DMS114 treated with DMSO at 0.1 percent for 48 hours (cell line): ENCODE results near the gene FAM13A.

Source experiments
- DNase-seq: peaks from one replicate; lab custom pipeline; 2025; ENCODE audit not compliant: unreplicated experiment; lab: John Stamatoyannopoulos, UW

FAM13A gene

GRCh38 chr4:88792821-88793220, 264.2 kb downstream of the FAM13A start:
- no peak for DNase-seq

DNA sequence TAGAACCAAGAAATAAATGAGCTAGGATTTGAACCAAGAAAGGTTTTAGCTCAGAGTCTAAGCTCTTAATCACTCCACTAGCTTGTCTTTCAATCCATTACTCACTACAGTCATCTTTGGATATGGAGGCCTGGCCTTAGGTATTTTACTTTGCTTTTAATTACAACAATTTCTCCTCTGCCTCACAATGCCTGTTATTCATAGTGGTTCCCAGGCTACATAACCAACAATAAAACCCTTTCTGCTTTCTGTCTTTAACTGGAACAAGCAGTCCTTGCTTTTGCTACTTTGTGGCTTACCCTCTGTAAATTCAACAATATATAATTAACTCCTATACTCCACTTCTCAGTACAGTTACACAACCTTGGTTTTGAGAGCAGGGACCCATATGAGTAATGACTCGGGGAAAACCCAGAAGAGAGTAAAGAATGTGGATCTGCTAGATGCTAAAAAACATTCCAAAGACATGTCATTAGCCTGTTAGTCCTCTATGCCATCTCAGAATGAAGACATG, 264.7 kb downstream of the FAM13A start:
- no peak for DNase-seq

DNA sequence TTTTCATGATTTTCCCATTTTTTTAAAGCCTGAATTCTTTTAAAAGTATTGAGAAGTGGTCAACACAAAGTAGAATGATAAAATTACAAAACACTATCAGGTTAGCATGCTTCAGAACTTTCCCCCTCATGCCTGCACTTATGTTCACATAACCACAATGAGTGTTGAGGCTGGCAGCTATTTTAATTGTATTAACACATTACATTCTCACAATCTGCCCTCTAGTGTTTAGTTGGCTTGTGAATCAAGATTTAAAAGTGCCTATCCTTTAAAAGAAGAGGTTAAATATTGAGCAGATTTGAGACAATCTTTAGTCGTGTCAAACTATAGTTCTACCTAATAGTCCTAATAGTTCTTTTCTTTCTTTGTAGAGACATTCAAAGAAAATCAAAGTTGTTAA, 265.7 kb downstream of the FAM13A start:
- DNase-seq = peak; percentile 2

DNA sequence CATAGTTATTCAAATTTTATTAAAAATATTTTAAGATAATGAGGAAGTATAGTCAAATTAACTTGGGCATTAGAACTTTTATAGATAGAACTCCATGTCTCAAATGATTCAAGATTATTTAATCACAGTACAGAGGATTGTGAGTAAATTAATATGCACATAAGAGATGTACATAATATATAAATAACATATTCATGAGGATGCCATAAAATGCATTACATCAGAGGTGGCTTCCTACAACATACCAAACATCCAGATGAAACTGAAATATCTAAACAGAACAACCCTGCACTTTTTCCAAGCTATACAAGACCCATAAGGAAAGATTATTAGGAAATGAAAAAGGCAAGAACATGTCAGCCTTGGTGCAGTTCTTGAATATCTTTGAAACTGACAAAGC, 268.1 kb downstream of the FAM13A start:
- no peak for DNase-seq

GRCh38 chr4:88788424-88788823, 268.6 kb downstream of the FAM13A start:
- DNase-seq = no peak

DNA sequence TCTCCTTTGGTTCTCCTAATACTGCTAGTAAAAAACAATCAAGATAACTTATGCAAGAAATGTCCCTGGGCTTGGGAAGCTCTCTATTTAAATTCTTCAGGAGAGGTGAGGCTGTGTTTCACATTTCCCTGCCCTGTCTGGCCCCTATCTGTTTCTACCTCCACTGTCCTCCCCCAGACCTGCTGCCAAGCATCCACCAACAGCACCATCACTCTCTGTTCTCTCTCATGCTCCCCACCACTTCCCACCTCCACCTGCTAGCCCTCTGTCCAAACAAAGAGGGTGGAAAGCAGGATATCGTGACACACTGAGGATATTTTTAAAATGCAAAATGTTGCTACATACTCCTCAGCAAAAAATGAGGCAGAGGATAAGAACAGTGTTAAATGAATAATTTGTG, 271.0 kb downstream of the FAM13A start:
- no peak for DNase-seq

DNA sequence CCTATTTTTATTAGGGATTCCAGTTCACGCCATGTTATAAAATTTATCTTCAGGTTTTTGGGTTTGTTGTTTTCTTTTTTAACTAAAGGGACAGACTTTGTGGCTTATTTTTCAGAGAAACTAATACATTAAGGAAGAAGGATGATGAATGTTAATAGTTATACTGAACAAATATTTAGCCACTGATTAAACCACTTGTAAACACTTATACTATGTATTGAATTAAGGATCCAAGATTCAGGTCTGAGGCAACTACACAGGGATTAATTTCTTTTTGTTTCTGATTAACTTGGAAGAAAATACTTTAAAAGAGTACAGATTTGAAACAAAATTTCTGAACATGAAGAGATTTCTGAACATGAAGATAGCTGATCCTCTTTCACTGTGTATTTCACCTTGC, 276.6 kb downstream of the FAM13A start:
- DNase-seq = no peak

DNA sequence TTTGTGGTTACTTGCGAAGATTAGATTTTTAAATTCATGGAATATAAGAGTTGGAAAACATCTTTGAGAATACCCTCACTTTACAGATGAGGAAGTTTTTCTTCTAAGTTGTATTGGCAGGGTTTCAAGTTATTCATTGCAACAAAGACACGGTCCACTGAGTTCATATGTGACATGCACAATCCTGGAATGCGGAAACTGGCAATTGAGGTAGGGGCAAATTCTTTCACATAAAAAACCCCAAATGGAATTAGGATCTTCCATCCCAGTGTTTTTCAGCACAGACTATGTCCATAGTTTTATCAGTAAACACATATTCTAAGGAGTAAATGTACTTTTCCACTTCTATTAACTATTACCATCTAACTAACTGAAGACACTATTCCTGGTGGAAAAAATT, 277.6 kb downstream of the FAM13A start:
- no peak for DNase-seq

DNA sequence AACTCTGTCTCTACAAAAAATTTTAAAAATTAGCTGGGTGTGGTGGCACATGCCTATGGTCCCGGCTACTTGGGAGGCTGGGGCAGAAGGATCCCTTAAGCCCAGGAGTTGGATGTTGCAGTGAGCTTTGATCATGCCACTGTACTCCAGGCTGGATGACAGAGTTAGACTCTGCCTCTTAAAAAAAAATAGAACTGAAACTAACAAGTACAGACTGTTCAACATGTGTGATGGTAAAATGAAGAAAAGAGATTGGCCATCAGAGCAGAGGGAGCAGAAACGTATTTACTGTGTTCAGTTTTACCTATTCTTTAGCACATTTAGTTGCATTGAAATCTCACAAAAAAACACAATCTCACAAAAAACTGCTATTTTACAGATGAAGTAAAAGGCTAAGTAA, 281.5 kb downstream of the FAM13A start:
- no peak for DNase-seq

DNA sequence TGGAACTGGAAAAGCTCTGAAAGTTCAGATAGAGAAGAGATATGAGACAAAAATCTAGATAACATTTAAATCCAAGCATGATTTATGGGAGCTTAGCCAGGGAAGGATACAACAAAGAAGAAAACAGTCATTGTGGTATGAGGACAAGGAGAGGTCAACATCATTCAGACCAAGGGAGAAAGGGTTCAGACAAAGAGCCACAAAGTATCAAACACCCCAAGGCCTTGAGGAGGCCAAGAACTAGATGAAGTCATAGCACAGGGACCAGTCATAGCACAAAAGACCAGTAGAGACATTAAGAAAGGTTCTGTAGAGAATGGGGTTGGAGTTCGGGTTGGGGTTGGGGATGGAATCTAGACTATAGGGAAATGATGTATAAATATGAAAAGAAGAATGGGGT, 282.0 kb downstream of the FAM13A start:
- DNase-seq = no peak

DNA sequence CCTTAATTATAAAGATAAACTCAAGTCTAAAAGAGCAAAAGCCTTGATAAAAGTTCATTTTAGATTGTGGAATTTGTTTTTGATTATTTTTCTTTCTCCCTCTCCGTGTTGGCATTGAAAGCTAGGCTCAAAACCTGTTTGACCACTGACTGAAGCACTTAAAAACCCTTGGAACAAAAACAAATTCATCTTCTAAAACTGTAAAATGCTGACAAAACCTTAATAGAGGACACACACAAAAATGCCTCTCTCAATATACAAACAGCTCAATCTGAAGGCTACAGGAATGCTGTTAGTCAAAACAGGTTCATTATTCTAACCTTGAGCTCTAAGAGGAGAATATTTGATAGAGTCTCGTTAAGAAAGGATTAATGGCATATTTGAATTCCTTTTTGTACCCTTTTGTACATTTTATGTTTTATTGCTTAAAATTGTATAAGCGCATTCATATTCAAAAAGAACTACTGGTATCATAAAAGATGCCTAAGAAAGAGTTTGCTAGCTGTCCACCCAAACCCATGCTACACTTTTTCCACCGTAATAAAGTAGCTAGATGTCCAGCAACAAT, 285.0 kb downstream of the FAM13A start:
- DNase-seq = no peak

- no peak for DNase-seq
Observed at GRCh38 chr4:88765729-88766128, 291.3 kb downstream of the FAM13A start.

DNA sequence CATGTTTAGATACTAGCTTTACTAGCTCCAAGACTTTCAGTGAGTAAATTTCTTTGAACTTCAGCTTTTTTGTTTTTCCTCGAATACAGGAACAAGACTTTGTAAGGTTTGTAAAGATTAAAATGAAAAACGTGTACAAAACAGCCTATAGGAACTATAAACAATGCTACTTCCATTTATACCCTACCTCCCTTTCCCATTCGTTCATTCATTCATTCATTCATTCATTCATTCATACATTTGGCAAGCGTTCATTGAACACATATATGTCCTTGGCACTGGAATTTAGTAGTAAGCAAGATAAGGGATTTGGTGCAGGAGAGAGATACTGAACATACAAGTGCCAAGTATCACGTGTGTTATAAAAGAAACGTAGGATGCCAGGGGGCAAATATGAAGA, 293.9 kb downstream of the FAM13A start:
- no peak for DNase-seq

GRCh38 chr4:88761861-88762523, 295.0 kb downstream of the FAM13A start:
- DNase-seq = no peak

GRCh38 chr4:88761342-88761741, 295.6 kb downstream of the FAM13A start:
- no peak for DNase-seq

DNA sequence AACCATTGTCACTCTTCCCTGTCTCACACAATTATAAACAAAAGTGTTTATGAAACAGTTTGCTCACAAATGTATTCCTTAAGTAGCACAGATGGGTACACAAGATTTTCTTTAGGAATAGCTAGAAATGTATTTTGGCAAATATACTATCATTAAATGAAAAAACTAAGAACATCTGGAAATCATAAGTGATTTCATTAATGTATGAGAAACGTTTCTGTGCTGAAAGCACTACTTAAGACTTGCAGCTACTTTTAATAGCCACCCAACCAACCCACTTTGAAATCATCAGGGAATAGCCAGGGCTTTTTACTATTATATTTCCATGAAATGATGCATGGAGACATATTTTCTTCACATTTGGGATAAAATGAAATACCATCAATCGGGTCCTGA, 297.1 kb downstream of the FAM13A start:
- DNase-seq = no peak

DNA sequence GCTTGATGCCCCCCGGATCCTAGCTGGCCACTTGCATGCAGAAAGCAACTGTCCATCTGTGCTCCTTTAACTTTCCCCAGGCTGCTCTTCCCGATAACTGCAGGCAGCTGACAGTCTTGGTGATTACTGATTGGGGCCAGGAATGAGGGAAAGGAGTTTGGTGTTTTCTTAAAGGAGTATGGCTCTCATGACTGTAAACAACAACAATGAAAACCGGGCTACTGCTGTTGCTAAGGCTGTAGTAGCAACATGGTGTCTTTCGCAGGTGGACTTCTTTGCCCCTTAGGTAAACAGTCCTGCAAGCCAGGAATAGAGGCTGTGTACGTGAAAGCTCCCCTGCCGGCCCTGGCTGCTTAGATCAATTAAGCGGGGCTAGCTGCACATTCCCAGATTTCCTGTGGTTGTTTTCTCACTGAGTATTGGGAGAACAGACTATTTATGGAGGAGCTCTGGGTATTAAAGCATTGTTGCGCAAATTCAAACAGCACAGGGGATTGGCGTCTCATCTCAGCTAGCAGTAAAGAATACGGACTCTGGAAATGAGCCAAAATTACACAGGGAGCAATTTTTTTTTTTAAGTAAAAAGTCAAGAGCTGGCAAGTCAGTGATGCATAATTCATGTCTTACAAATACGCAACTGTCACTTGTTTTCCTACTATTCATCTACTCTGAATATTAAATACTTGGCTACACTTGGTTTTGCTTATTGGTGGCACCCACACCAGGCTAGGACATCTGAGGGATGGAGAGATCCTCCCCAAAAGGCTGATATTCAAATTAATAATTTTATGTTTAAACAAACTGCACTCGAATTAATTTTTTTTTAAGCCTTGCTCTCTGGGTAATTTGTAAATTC, 297.7 kb downstream of the FAM13A start:
- no peak for DNase-seq

- no peak for DNase-seq
Observed at GRCh38 chr4:88758264-88758663, 298.7 kb downstream of the FAM13A start.

DNA sequence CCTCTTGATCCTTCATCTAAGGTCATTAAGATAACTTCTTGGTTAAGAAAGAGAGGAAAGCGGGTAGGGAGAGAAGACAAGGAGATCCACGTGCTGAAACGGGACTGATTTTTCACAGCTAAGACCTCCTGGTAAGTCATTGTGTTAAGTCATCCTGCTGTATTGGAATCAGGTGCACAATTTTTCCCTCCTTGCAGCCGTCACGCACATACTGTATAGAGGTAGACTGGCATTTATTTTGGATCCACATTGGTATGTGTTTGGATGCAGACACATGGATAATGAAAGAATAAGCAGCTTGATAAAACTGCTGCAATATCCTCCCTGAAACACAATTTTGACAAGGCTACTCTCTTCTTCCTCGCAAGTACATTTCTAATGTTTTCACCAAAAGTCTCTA, 299.2 kb downstream of the FAM13A start:
- DNase-seq = no peak

GRCh38 chr4:88757067-88757466, 299.9 kb downstream of the FAM13A start:
- no peak for DNase-seq

GRCh38 chr4:88756149-88756548, 300.8 kb downstream of the FAM13A start:
- DNase-seq = no peak

DNA sequence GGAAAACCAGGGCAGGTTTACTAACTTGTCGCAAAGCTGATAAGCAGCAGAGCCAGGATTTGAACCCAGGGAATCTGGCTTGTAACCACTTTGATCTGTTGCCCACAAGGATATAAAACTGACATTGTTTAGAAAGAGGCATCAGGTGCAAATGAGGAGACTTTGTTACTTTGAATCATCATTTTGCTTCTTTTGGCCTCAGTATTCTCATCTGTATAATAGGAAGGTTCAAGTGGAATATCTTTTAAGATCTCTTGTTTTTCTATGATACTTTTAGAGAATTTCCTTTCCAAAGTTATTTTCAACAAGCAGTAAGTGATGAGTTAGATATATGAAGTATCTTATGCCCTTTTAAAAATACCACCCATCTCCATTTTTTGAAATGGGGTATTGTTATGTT, 301.5 kb downstream of the FAM13A start:
- DNase-seq = no peak
